WERI-Rb-1 (cell line): Measurements from ENCODE around the gene CD3G.
"Not testable (repeated sequence)": the region's sequence is repeated elsewhere in the genome, so short reads cannot be mapped to it uniquely, and the experiment has no call there.

Experiments
- DNase-seq: peaks from one replicate; pipeline ENCODE4 v3.0.0-alpha.2; 2020
- H3K27ac ChIP-seq: fragments of 250-450 bp; sonication (Bioruptor Pico); 2 replicates; pipeline ENCODE4 v1.5.1; 2020; ENCODE audit warnings: mild to moderate bottlenecking, moderate library complexity
- H3K27me3 ChIP-seq: fragments of 250-450 bp; sonication (Bioruptor Pico); 2 replicates; pipeline ENCODE4 v1.5.1; 2021; ENCODE audit warnings: mild to moderate bottlenecking, low read depth, moderate library complexity; ENCODE audit not compliant: insufficient read depth, severe bottlenecking
- H3K36me3 ChIP-seq: fragments of 250-450 bp; sonication (Bioruptor Pico); 2 replicates; pipeline ENCODE4 v1.5.1; 2020; ENCODE audit warnings: mild to moderate bottlenecking, moderate library complexity
- H3K4me3 ChIP-seq: 2 replicates; pipeline ENCODE4 v1.5.1; 2011; ENCODE audit warnings: low read depth, mild to moderate bottlenecking, control low read depth, low read length
- H3K9me3 ChIP-seq: fragments of 250-450 bp; sonication (Bioruptor Pico); 2 replicates; pipeline ENCODE4 v1.5.1; 2021; ENCODE audit warnings: mild to moderate bottlenecking, moderate library complexity; ENCODE audit not compliant: severe bottlenecking
- CTCF ChIP-seq: IDR thresholded peaks from 2 replicates; pipeline ENCODE4 v1.5.1; 2011; ENCODE audit warnings: low read depth, mild to moderate bottlenecking, control low read depth, inconsistent platforms, low read length

Gene CD3G

GRCh38 chr11:118401151-118401879, 57.2 kb downstream of the CD3G start, which contains the start of gene ATP5MG:
Gene ATP5MG (plus strand): TSS chr11:118401606. CDS start chr11:118401666, 60 bp downstream.
- peak within 1 kb of the TSS; percentile 92 for H3K4me3 ChIP-seq
- 0 out of 2 replicates have a peak, but pooled peaks have one; percentile 3 for TF ChIP-seq CTCF
- H3K27ac ChIP-seq: peak within 1 kb of the TSS; percentile 98
- H3K9me3 ChIP-seq: no peaks in the 10 kb centered on the region
- peaks cover 33% of the 10 kb centered on the region for H3K36me3 ChIP-seq
- peak; percentile 90 for DNase-seq
- no peaks in the 10 kb centered on the region for H3K27me3 ChIP-seq

- H3K36me3 ChIP-seq: peaks cover 34% of the 10 kb centered on the region
- no peaks in the 10 kb centered on the region for H3K27me3 ChIP-seq
- DNase-seq: no peak
- H3K4me3 ChIP-seq: peak overlapping the region; percentile 92
- H3K27ac ChIP-seq: peak overlapping the region; percentile 98
- no peak for TF ChIP-seq CTCF
- H3K9me3 ChIP-seq: no peaks in the 10 kb centered on the region
Measured at GRCh38 chr11:118401880-118402590, 57.9 kb downstream of the CD3G start.

GRCh38 chr11:118402594-118402993, 58.5 kb downstream of the CD3G start:
- not testable (repeated sequence) for DNase-seq, H3K9me3 ChIP-seq, H3K27me3 ChIP-seq, H3K27ac ChIP-seq
- peaks cover 36% of the 10 kb centered on the region for H3K36me3 ChIP-seq
- peak overlapping the region; percentile 92 for H3K4me3 ChIP-seq
